Activated naive CD8-positive, alpha-beta T cell (primary cell): ENCODE results near the gene CDC42EP4.
"Not testable (repeated sequence)": the region's sequence is repeated elsewhere in the genome, so short reads cannot be mapped to it uniquely, and the experiment has no call there.

Source experiments
- H3K27ac Mint-ChIP-seq: one replicate; pipeline ENCODE4 v1.8.0; 2021; ENCODE audit warnings: mixed read lengths
- H3K27me3 Mint-ChIP-seq: one replicate; pipeline ENCODE4 v1.8.0; 2021; ENCODE audit warnings: mixed read lengths
- H3K36me3 Mint-ChIP-seq: one replicate; pipeline ENCODE4 v1.8.0; 2021; ENCODE audit warnings: mixed read lengths
- H3K4me1 Mint-ChIP-seq: one replicate; pipeline ENCODE4 v1.8.0; 2021; ENCODE audit warnings: low read depth, mixed read lengths
- H3K4me3 Mint-ChIP-seq: one replicate; pipeline ENCODE4 v1.8.0; 2021; ENCODE audit warnings: mild to moderate bottlenecking, mixed read lengths
- H3K9me3 Mint-ChIP-seq: one replicate; pipeline ENCODE4 v1.8.0; 2021; ENCODE audit warnings: low read depth, mixed read lengths

Gene CDC42EP4

DNA sequence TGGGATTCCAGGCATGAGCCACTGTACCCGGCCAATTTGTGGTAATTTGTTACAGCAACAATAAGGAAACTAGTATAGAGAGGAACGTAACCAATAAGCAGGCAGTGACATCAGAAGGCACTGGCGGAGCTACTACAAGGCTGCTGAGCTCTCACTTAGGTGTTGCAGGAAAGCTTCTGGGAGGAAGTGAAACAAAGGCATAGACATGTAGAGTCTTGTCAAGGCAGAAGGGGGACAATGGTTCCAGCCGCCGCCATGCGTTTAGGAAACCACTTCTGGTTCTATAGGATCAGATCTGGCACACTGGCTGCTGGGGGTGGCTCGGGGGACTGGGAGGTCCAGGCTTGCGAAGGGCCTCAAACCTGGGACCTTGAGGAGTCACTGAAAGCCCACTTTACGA, 40.7 kb downstream of the CDC42EP4 start:
- Mint-ChIP-seq H3K27me3 (no peaks in the 10 kb centered on the region), H3K9me3 (no peaks in the 10 kb centered on the region), H3K4me1 (no peaks in the 10 kb centered on the region), H3K27ac (no peak overlapping the region), H3K36me3 (no peaks in the 10 kb centered on the region), H3K4me3 (no peak overlapping the region)

DNA sequence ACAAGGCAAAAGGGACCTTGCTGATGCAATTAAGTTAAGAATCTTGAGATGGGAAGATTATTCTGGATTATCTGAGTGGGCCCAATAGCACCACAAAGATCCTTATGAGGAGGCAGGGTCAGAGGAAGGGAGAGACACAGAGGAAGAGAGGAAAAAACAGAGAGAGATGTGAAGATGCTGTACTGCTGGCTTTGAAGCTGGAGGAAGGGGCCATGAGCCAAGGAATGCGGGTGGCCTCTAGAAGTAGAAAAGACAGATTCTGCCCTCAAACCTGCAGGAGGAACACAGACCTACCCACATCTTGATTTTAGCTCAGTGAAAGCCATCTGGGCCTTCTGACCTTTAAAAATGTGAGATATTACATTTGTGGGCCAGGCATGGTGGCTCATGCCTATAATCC, 42.0 kb downstream of the CDC42EP4 start:
- H3K4me1 Mint-ChIP-seq: no peaks in the 10 kb centered on the region
- no peaks in the 10 kb centered on the region for H3K9me3 Mint-ChIP-seq
- no peak overlapping the region for H3K27ac Mint-ChIP-seq
- no peak overlapping the region for H3K4me3 Mint-ChIP-seq
- no peaks in the 10 kb centered on the region for H3K36me3 Mint-ChIP-seq
- H3K27me3 Mint-ChIP-seq: no peaks in the 10 kb centered on the region

DNA sequence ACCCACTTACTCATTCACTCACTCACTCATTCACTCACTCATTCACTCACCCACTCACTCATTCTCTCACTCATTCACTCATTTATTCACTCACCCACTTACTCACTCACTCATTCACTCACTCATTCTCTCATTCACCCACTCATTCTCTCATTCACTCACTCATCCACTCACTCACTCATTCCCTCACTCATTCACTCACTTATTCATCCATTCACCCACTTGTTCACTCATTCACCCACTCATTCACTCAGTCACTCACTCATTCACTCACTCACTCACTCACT, 42.5 kb downstream of the CDC42EP4 start:
- Mint-ChIP-seq H3K9me3 (no peaks in the 10 kb centered on the region), H3K27ac (no peak overlapping the region), H3K4me1 (no peaks in the 10 kb centered on the region), H3K27me3 (no peaks in the 10 kb centered on the region), H3K36me3 (no peaks in the 10 kb centered on the region), H3K4me3 (no peak overlapping the region)

DNA sequence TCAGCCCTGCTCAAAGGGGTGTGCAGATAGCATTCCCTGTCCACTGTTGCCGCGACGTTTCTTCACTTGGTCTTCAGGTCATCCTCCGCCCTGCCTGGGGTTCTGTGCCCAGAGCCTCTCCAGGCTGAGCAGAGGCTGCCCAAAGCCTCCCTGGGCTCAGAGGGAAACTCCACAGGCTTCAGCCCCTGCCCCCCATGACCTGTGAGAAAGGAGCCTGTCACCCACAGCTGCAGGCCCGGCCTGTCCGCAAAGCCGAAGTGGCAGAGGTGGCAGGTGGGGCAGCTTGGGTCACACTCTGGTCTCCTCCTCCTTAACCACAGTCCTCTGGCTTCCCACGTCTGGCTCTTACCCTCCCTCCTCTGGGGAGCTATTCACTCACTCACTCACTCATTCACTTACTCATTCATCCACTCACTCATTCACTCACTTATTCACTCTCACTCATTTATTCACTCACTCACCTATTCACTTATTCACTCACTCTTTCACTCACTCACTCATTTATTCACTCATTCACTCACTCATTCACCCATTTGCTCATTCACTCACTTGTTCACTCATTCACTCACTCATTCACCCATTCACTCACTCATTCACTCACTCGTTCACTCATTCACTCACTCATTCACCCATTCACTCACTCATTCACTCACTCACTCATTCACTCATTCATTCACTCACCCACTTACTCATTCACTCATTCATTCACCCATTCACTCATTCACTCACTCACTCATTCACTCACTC, 43.0 kb downstream of the CDC42EP4 start:
- Mint-ChIP-seq H3K9me3 (no peaks in the 10 kb centered on the region), H3K4me3 (no peak overlapping the region), H3K27ac (no peak overlapping the region), H3K27me3 (no peaks in the 10 kb centered on the region), H3K36me3 (no peaks in the 10 kb centered on the region), H3K4me1 (no peaks in the 10 kb centered on the region)

DNA sequence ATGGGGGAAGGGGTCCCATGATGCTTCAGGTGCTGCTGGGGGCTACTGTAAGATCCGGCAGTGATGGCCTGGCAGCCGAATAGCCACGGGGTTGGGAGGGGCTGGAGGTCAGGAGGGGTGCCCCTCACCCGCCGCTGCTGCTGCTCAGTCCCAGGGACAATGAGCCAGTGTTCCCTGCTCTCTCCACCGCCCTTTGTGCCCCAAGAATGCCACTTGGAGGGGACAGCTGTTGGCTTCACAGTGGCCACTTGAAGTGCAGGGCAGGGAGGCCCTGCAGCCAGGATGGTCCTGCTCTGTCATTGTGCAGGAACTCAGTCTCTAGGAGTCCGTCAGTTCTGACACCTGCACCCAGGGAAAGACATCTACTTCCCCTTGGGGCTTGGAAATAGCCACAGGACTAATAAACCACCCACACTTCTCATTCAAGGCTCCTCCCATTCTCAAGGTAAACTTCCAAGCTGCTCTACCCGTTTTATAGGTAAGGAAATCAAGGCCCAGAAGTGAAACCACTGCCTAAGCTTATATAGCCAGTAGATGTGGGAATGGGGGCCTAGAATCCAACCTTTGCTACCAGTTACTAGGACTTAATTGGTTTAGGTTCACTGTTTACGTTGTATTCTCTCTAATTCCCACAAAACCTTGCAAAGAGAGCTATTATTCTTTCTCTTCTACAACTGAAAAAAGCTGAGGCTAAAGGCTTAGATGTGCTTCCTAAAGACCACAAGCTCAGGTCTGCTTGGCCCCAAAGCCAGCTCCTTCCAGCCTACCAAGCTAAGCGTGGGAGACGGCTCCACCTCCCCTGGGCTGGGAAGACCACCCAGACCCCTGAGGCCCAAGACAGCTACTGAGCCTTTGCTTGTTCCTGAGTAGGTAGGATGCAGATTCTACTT, 43.9 kb downstream of the CDC42EP4 start:
- Mint-ChIP-seq H3K36me3 (no peaks in the 10 kb centered on the region), H3K27me3 (no peaks in the 10 kb centered on the region), H3K27ac (no peak overlapping the region), H3K4me3 (no peak overlapping the region), H3K4me1 (no peaks in the 10 kb centered on the region), H3K9me3 (no peaks in the 10 kb centered on the region)

DNA sequence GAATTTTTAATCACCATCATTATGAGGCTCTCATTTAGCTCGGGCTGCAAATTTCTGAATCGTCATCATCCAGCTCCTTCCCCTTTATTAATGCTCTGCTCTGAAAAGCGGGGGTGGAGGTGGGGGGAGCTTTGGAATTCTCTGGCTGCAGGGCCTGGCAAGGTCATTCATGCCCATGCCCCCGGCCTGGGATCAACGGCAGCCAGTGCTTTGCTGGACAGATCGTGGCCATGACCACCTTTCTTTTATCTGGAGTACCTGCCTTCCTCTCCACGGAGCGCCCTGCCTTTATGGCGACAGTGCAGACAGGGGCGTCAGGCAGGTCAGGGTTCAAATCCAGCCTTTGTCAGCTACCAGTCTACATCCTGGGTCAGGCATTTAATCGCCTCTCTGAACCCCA, 45.0 kb downstream of the CDC42EP4 start:
- Mint-ChIP-seq H3K9me3 (no peaks in the 10 kb centered on the region), H3K27me3 (no peaks in the 10 kb centered on the region), H3K4me3 (no peak overlapping the region), H3K4me1 (no peaks in the 10 kb centered on the region), H3K27ac (no peak overlapping the region), H3K36me3 (no peaks in the 10 kb centered on the region)

DNA sequence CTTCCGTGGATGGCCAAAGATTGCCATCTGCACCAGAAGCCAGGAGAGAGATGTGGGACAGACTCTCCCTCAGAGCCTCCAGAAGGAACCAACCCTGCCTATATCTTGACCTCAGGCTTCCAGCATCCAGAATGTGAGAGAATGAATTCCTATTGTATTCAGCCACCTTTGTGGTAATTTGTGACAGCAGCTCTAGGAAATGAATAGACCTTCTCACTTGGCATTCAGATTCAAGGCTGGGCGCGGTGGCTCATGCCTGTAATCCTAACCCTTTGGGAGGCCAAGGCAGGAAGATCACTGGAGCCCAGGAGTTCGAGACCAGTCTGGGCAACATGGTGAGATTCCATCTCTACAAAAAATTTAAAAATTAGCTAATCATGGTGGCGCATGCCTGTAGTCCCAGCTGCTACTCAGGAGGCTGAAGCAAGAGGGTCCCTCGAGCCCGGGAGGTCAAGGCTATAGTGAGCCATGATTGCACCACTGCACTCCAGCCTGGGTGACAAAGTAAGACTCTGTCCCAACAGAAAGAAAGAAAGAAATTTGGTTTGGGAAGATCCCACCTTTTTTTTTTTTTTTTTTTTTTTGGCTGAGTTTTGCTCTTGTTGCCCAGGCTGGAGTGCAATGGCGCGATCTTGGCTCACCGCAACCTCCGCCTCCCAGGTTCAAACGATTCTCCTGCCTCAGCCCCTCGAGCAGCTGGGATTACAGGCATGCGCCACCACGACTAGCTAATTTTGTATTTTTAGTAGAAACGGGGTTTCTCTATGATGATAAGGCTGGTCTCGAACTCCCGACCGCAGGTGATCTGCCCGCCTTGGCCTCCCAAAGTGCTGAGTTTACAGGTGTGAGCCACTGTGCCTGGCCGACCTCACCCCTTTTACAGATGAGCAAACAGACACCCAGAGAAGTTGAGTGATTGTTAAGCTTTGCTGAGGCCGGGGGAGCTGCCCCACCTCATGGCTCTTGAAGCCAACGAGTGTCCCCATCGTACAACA, 45.9 kb downstream of the CDC42EP4 start:
- Mint-ChIP-seq H3K4me3 (no peak overlapping the region), H3K27ac (no peak overlapping the region), H3K4me1 (no peaks in the 10 kb centered on the region), H3K36me3 (no peaks in the 10 kb centered on the region), H3K27me3 (no peaks in the 10 kb centered on the region), H3K9me3 (no peaks in the 10 kb centered on the region)

DNA sequence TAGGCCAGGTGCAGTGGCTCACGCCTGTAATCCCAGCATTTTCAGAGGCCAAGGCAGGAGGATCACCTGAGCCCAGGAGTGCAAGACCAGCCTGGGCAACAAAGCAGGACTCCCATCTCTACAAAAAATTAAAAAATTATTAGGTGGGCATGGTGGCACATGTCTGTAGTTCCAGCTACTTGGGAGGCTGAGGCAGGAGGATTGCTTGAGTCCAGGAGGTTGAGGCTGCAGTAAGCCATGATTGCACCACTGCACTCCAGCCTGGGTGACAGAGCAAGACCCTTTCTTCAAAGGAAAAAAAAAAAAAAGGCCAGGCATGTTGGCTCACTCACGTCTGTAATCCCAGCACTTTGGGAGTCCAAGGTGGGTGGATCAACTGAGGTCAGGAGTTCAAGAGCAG, 47.4 kb downstream of the CDC42EP4 start:
- H3K9me3 Mint-ChIP-seq, H3K4me1 Mint-ChIP-seq, H3K27me3 Mint-ChIP-seq, H3K36me3 Mint-ChIP-seq, H3K4me3 Mint-ChIP-seq, H3K27ac Mint-ChIP-seq: not testable (repeated sequence)

DNA sequence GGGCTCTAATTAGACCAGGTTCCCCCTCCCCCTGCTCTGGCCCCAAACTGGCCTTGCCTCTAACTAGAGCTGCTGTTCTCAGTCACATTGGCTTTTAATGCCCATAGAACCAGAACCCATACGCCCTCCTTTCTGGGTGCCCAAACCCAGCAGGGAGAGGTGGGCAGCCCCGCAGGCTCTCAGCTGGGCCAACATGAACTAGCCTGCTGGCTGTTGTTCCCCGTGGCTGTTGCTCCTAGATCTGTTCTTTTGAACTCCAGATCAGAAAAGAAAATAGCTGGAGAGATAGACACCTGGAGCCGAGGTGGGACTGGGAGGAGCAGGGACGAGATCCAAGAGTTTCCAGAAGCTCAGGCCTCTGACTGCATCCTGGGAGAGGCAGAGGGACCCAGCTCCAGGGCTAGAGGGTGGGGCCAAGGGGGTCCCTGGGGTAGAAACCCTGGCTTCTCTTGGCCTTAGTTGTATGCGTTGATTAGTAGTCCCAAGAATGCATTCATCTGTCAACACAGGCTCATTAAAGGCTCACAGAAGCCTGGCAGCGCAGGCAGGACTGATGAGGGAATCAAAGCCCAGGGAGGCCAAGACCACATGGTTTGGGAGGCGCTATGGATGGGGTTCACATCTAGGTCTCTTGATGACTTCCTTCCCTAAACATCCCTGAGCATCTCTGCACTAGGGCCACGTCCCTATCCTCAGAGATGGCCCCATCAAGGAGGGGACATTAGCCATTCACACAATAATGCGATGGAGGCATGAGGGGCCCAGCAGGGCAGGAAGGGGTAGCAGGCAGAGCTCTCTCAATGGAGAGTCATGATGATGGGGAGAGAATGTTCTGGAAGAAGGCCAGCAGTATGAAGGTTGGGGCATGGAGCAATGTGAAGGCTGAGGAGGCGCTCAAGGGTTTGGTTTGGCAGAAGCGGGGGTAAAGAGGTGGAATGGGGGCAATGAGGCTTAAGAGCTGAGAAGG, 48.8 kb downstream of the CDC42EP4 start:
- no peak overlapping the region for H3K4me3 Mint-ChIP-seq
- no peaks in the 10 kb centered on the region for H3K4me1 Mint-ChIP-seq
- no peaks in the 10 kb centered on the region for H3K36me3 Mint-ChIP-seq
- no peaks in the 10 kb centered on the region for H3K27me3 Mint-ChIP-seq
- no peaks in the 10 kb centered on the region for H3K9me3 Mint-ChIP-seq
- no peak overlapping the region for H3K27ac Mint-ChIP-seq

DNA sequence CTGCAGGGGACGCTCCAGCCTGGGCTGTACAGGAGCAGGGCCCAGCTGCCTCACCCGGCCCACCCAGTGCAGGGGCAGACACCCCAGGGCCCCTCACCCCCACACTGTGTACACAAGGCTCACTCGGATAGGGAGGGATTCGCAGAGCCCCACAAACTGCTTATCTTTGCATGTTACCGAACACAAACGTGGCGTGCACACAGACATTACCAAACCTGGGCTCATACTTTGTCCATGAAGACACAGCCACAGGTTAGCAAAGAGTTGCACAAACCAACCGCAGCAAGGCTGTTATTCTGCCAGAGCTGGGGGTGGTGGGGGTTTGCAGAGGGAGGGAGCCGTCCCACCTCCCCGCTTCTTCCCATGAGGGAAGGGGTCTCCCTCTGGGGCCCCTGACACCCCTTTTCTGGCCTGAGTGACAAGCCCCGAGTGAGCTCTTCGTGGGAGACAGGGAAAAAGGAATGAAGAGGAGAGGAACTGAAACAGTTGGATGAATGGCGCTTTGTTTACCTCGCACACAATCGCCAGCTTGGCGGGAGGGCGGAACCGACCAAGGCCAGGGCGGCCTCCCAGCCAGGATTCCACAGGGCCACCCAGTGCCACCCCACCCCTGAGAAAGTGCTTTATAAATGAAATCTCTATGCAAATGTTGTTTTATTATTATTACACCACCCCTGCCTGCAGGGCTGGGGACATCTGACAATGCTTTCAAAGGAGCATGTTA, 49.7 kb downstream of the CDC42EP4 start:
- no peak overlapping the region for H3K4me3 Mint-ChIP-seq
- H3K9me3 Mint-ChIP-seq: no peaks in the 10 kb centered on the region
- no peaks in the 10 kb centered on the region for H3K27me3 Mint-ChIP-seq
- no peak overlapping the region for H3K27ac Mint-ChIP-seq
- H3K4me1 Mint-ChIP-seq: no peaks in the 10 kb centered on the region
- no peaks in the 10 kb centered on the region for H3K36me3 Mint-ChIP-seq

DNA sequence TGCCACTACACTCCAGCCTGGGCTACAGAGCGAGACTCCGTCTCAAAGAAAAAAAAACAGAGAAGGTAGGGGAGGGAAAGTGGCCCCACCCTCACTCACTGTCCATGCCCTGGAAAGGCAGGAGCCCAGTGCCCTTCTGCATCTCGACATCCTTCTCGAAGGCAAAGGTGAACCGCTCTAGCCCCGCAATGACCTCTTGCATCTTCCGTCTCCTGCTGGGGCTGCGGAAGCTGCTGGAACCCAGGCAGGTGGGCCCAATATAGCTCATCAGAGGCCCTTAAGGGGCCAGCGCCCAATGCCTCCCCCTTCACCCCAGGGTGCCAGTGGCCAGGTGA, 50.2 kb downstream of the CDC42EP4 start, which contains the start of gene CPSF4L:
Gene CPSF4L, minus strand, starts transcription at position 264 of the 335 bp plus-strand sequence. Its CDS starts 62 bp downstream, at position 202.
- Mint-ChIP-seq H3K4me3 (no peak within 1 kb of the TSS), H3K9me3 (no peaks in the 10 kb centered on the region), H3K36me3 (no peaks in the 10 kb centered on the region), H3K27me3 (no peaks in the 10 kb centered on the region), H3K27ac (no peak within 1 kb of the TSS), H3K4me1 (no peaks in the 10 kb centered on the region)

DNA sequence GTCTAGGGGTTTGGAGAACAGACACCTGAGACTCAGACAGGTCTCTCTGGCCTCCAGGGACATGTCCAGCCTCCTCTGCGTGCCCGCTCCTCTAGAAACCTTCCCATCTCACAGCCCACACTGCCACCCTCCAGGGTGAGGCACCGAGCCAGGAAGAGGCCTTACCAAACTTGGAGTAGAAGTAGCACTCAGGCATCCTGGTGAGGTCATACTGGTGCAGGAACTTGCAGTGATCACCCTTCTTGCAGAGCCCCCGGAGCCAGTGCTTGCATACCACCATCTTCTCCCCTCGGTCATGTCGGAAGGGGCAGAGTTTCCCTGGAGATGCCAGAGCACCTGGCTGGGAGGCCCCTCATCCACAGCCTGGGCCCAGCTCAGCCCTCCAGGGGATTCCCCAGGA, 54.3 kb downstream of the CDC42EP4 start:
- Mint-ChIP-seq H3K36me3 (no peaks in the 10 kb centered on the region), H3K27me3 (peaks cover 2% of the 10 kb centered on the region), H3K4me1 (peaks cover 2% of the 10 kb centered on the region), H3K4me3 (no peak overlapping the region), H3K9me3 (no peaks in the 10 kb centered on the region), H3K27ac (no peak overlapping the region)

DNA sequence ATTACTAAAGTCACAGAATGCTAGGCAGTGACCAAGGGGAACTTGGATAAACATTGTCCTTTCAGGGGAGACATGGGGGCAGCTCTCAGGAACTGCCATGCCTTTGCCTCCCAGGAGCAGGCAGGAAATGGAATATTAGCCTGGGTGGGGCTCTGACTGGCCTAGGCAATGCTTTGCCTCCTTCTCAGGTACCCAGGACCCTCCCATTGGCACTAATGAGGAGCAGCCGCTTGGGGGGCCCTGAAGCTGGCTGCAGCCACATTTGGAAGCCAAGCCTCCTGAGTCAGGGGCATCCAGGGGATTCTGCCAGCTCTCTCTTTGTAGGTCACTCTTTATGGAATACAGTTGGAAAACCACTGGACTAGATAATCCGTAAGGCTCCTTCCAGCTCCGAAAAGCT, 55.6 kb downstream of the CDC42EP4 start:
- H3K4me3 Mint-ChIP-seq: no peak overlapping the region
- no peaks in the 10 kb centered on the region for H3K9me3 Mint-ChIP-seq
- H3K27ac Mint-ChIP-seq: no peak overlapping the region
- H3K27me3 Mint-ChIP-seq: peaks cover 2% of the 10 kb centered on the region
- H3K4me1 Mint-ChIP-seq: peaks cover 2% of the 10 kb centered on the region
- H3K36me3 Mint-ChIP-seq: no peaks in the 10 kb centered on the region
